Measurements from ENCODE around the gene COMMD4. TPM values are rescaled to one million over a fixed set of nuclear protein-coding genes. Genes with fewer than 3 reads are reported as not detected.

The COMMD4 gene
- total RNA-seq, 2 donors from 2014 or later = 31.9 to 35.5 TPM

GRCh38 chr15:75352186-75353080 is 16.6 kb downstream of the COMMD4 start:
- intact Hi-C loops (cut with DNase I) = no loop called here
- ATAC-seq = no peak
- DNase-seq = peak; percentile 22

GRCh38 chr15:75353604-75354003 is 17.7 kb downstream of the COMMD4 start:
- DNase-seq = no peak
- ATAC-seq = no peak
- intact Hi-C loops (cut with DNase I) = no loop called here

- ATAC-seq (no peak), DNase-seq (no peak)
- intact Hi-C loops (cut with DNase I) = no loop called here
These were observed 18.6 kb downstream of the COMMD4 start for GRCh38 chr15:75354454-75354853.

GRCh38 chr15:75355369-75355768 is 19.5 kb downstream of the COMMD4 start:
- ATAC-seq (no peak), DNase-seq (no peak)
- intact Hi-C loops (cut with DNase I) = no loop called here

- intact Hi-C loops (cut with DNase I) = no loop called here
- DNase-seq = no peak
These were observed 20.1 kb downstream of the COMMD4 start for GRCh38 chr15:75356006-75356405.

GRCh38 chr15:75356517-75356916 is 20.7 kb downstream of the COMMD4 start:
- ATAC-seq = no peak
- no peak for DNase-seq
- intact Hi-C loops (cut with DNase I) = no loop called here

More at GRCh38 chr15:75356006-75356405, 20.1 kb downstream of the COMMD4 start:
- no peak for ATAC-seq

- intact Hi-C loops (cut with DNase I) = no loop called here
- DNase-seq (no peak), ATAC-seq (no peak)
These were observed 22.3 kb downstream of the COMMD4 start for GRCh38 chr15:75357976-75358673.

- intact Hi-C loops (cut with DNase I) = no loop called here
- DNase-seq (no peak), ATAC-seq (no peak)
These were observed 23.1 kb downstream of the COMMD4 start for GRCh38 chr15:75358771-75359536.

- DNase-seq = no peak
- no peak for ATAC-seq
- intact Hi-C loops (cut with DNase I) = no loop called here
These were observed 23.8 kb downstream of the COMMD4 start for GRCh38 chr15:75359537-75360250.

GRCh38 chr15:75360391-75360790 is 24.5 kb downstream of the COMMD4 start:
- no peak for DNase-seq
- intact Hi-C loops (cut with DNase I) = no loop called here
- no peak for ATAC-seq

- intact Hi-C loops (cut with DNase I) = no loop called here
- no peak for DNase-seq
- ATAC-seq = no peak
These were observed 25.0 kb downstream of the COMMD4 start for GRCh38 chr15:75360856-75361255.

- DNase-seq (no peak), ATAC-seq (peak in 1 of 2 donors; percentile 12)
- intact Hi-C loops (cut with DNase I) = no loop called here
These were observed 25.6 kb downstream of the COMMD4 start for GRCh38 chr15:75361361-75361988.

GRCh38 chr15:75361989-75362641 is 26.3 kb downstream of the COMMD4 start:
- no peak for ATAC-seq
- intact Hi-C loops (cut with DNase I) = no loop called here

GRCh38 chr15:75362642-75363249 is 26.9 kb downstream of the COMMD4 start:
- DNase-seq (no peak), ATAC-seq (no peak)
- intact Hi-C loops (cut with DNase I) = no loop called here

More at GRCh38 chr15:75361989-75362641, 26.3 kb downstream of the COMMD4 start:
- no peak for DNase-seq

GRCh38 chr15:75363786-75364185 is 27.9 kb downstream of the COMMD4 start:
- DNase-seq (no peak), ATAC-seq (no peak)
- intact Hi-C loops (cut with DNase I) = no loop called here

- ATAC-seq (no peak), DNase-seq (no peak)
- intact Hi-C loops (cut with DNase I) = no loop called here
These were observed 29.0 kb downstream of the COMMD4 start for GRCh38 chr15:75364881-75365280.

GRCh38 chr15:75366163-75366562 is 30.3 kb downstream of the COMMD4 start:
- DNase-seq = no peak
- no peak for ATAC-seq
- intact Hi-C loops (cut with DNase I) = no loop called here

- intact Hi-C loops (cut with DNase I) = no loop called here
- ATAC-seq (no peak), DNase-seq (no peak)
These were observed 31.1 kb downstream of the COMMD4 start for GRCh38 chr15:75367006-75367405.
